Ovary (tissue), 9 donors: ENCODE measurements around the gene UXS1. TPM values are rescaled to one million over a fixed set of nuclear protein-coding genes. Genes with fewer than 3 reads are reported as not detected.

Experiments used
- DNase-seq, 5 donors: peaks; one replicate each; pipeline ENCODE4 v3.0.0-alpha.2; 2019 to 2020
- H3K27ac ChIP-seq, 2 donors: fragments of 200-600 bp; one replicate each; pipeline versions ENCODE4 v1.5.1 to v1.8.0; 2019 to 2022
- H3K27me3 ChIP-seq: fragments of 200-600 bp; one replicate; pipeline ENCODE4 v1.8.0; 2022
- H3K36me3 ChIP-seq: fragments of 200-600 bp; sonication (generic); one replicate; pipeline ENCODE4 v1.5.1; 2019
- H3K4me1 ChIP-seq: one replicate; pipeline ENCODE4 v1.8.1; 2013; ENCODE audit warnings: mild to moderate bottlenecking, moderate library complexity; ENCODE audit not compliant: insufficient read depth
- H3K4me3 ChIP-seq: fragments of 200-600 bp; sonication (generic); one replicate; pipeline ENCODE4 v1.5.1; 2017
- H3K9me3 ChIP-seq, 2 donors: fragments of 200-600 bp in 1 of 2; sonication (generic) in 1 of 2; one replicate each; pipeline versions ENCODE4 v1.5.1 to v1.8.1; 2013 to 2019; ENCODE audit warnings: mild to moderate bottlenecking in 1 of 2, moderate library complexity in 1 of 2
- CTCF ChIP-seq, 3 donors: fragments of 450-650 bp in 2 of 3; fragments of 200-600 bp in 1 of 3; IDR thresholded peaks; one replicate each; pipeline versions ENCODE4 v1.5.1 to v1.8.0; 2016 to 2022; ENCODE audit warnings: antibody characterized with exemption in 3 of 3, mild to moderate bottlenecking in 1 of 3
- EP300 ChIP-seq: sonication (generic); formaldehyde crosslinking; IDR thresholded peaks from one replicate; pipeline ENCODE4 v1.6.1; 2017; ENCODE audit warnings: antibody characterized with exemption
- POLR2A ChIP-seq: fragments of 450-650 bp; IDR thresholded peaks from one replicate; pipeline ENCODE4 v1.6.1; 2017; ENCODE audit warnings: antibody characterized with exemption, mild to moderate bottlenecking, moderate library complexity
- WGBS, 3 donors: extraction: QIAGEN DNeasy Blood & Tissue Kit in 1 of 3; methylation state at CpG; one replicate each; pipeline versions ENCODE4 v1.1.5 to v1.1.7; 2013 to 2017; 5-methylcytosine and 5-hydroxymethylcytosine counted together
- intact Hi-C, 4 donors: fragments of 100-400 bp; cut with DNase I; formaldehyde crosslinking; loops; one replicate each; pipeline versions ENCODE4 v1.11.0 to v1.15.1; 2022 to 2023
- polyA plus RNA-seq, 2 donors: library from polyadenylated mRNA; stranded (reverse); fragments of 200-250 nt in 1 of 2; fragments of 350-450 nt in 1 of 2; fragmentation: Illumina TruSeq in 1 of 2; extraction: RNeasy Lipid Tissue Mini Kit (QIAGEN cat#74804) in 1 of 2; gene quantifications; one replicate each; pipeline ENCODE4 v1.2.3, GENCODE V29; 2013 to 2014
- total RNA-seq, 7 donors: library from RNA; depleted of rRNA in 2 of 7; stranded (reverse); fragments of >200 nt in 2 of 7; fragmentation: NEBNext Ultra II Directional in 3 of 7; extraction: Animal tissue kit (Norgen Biotek cat#: 25700) in 3 of 7; gene quantifications; one replicate each; pipeline versions ENCODE4 v1.1.0 to v1.2.4, GENCODE V29; 2016 to 2023
- donor health status: DM: no; HTN: no; CAD: no; lungs with moderate emphysema.
- donor health status: DM: no; HTN: no; CAD: no.
- donor health status: Bipolar disorder and iron deficiency.
- donor health status: DM: yes; HTN: yes; CAD: no.
- donor health status: DM: no; HTN: no; CAD: no.
- donor health status: DM: yes; HTN: yes; CAD: no.

Gene UXS1
- total and polyA plus RNA-seq, 9 donors = 23.9 to 70.8 (median 27.7) TPM

GRCh38 chr2:106061611-106062349, 132.3 kb downstream of the UXS1 start:
- intact Hi-C loops = no loop called here
- Histone ChIP-seq H3K27ac (no peak overlapping the region), H3K9me3 (no peaks in the 10 kb centered on the region), H3K27me3 (no peaks in the 10 kb centered on the region), H3K36me3 (no peaks in the 10 kb centered on the region), H3K4me1 (peaks cover 6% of the 10 kb centered on the region), H3K4me3 (no peak overlapping the region)
- no peak for DNase-seq
- WGBS, 3 donors = 78 to 87% (median 84%) methylated on average over 9 of the region's 9 CpGs
- TF ChIP-seq POLR2A = no peak
- TF ChIP-seq EP300 = no peak
- TF ChIP-seq CTCF (IDR thresholded peaks at IDR 0.05) = no peak

- Histone ChIP-seq H3K27me3 (no peaks in the 10 kb centered on the region), H3K4me3 (no peak overlapping the region), H3K9me3 (no peaks in the 10 kb centered on the region), H3K4me1 (no peaks in the 10 kb centered on the region), H3K36me3 (no peaks in the 10 kb centered on the region), H3K27ac (no peak overlapping the region)
- WGBS, 3 donors = 67 to 81% (median 74%) methylated on average over 6 of the region's 6 CpGs
- intact Hi-C loops = no loop called here
- no peak for TF ChIP-seq EP300
- TF ChIP-seq CTCF (IDR thresholded peaks at IDR 0.05) = no peak
- DNase-seq = no peak
Measured at GRCh38 chr2:106059416-106060065, 134.6 kb downstream of the UXS1 start.

DNA sequence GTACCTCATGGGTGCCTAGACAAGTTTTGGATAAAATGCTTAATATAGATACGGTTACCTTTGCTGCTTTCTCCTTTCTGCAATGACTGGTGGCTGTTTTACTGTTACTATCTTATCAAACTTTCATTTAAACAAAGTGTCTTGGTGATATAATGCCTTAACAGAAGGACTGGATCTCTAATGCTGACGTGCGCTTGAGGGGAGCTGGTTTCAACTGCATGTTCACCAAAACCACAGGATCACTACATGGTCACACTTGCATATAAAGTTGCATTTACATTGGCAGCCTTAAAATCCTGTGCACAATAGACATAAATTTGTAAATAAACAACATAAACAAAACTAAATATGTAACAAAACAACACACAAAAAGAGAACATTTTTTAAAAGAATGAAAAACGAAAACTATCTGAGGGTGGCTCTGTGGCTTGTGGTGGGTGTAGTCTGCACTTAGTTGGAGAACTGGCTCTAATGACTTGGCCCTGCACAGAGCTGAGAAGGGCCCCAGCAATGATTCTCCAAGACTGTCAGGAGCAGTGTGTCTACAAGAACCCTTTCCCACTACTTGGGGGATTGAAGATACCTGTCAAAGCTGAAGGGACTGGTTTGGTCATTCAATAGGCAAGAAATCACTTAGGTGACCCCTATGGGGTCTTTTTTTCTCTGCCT, 135.5 kb downstream of the UXS1 start:
- Histone ChIP-seq H3K27me3 (no peaks in the 10 kb centered on the region), H3K27ac (no peak overlapping the region), H3K4me1 (no peaks in the 10 kb centered on the region), H3K9me3 (no peaks in the 10 kb centered on the region), H3K36me3 (no peaks in the 10 kb centered on the region), H3K4me3 (no peak overlapping the region)
- no peak for TF ChIP-seq CTCF (IDR thresholded peaks at IDR 0.05)
- no peak for TF ChIP-seq EP300
- no peak for TF ChIP-seq POLR2A
- WGBS, 3 donors = 84 to 90% (median 85%) methylated on average over 4 of the region's 4 CpGs
- no peak for DNase-seq
- intact Hi-C loops = no loop called here

DNA sequence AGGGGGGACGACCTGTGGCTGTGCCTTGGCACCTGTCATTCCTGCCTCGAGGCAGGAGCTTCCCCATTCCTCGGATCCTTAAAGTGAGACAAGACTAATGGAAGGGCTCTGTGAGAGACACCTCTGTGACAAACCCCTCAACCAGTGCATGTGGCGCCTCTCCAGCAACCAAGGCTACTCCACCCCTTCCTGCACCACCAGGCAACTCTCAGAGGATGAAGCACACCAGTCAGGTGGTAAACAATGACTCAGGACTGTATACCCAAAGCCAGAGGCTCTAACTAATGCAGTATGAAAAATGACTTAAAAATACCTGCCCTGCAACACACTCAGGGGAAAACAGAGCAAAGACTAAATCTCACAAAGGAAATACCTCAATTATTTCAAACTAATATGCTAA, 136.9 kb downstream of the UXS1 start:
- intact Hi-C loops = no loop called here

More for the DNA sequence above, 136.9 kb downstream of the UXS1 start:
- H3K36me3 ChIP-seq = no peaks in the 10 kb centered on the region
- no peaks in the 10 kb centered on the region for H3K27me3 ChIP-seq
- no peaks in the 10 kb centered on the region for H3K9me3 ChIP-seq
- no peak for TF ChIP-seq EP300
- no peak for TF ChIP-seq POLR2A
- TF ChIP-seq CTCF (IDR thresholded peaks at IDR 0.05) = no peak
- no peak for DNase-seq
- no peak overlapping the region for H3K27ac ChIP-seq
- H3K4me3 ChIP-seq = no peak overlapping the region
- no peaks in the 10 kb centered on the region for H3K4me1 ChIP-seq
- WGBS, 3 donors = 68 to 90% (median 75%) methylated on average over 4 of the region's 4 CpGs
